ENCODE data around the gene MRTFB. TPM values are rescaled to one million over a fixed set of nuclear protein-coding genes. Genes with fewer than 3 reads are reported as not detected.

Gene MRTFB
- total RNA-seq, 8 experiments from 2014 or later = 4.2 to 32.2 (median 13.6) TPM

- Histone ChIP-seq H3K27ac (no peak overlapping the region), H3K4me3 (no peak overlapping the region), H3K4me1 (replicated peaks in 1 of 2) (peaks cover 0 to 10% of the 10 kb centered on the region in 2 donors)
- peak in 2 of 8 experiments; percentile 2 to 10 for ATAC-seq (replicated peaks in 6 of 8)
- in situ Hi-C loops (cut with MboI; ENCODE audit: low pct_unique_long_range_greater_than_20kb in 2 of 9, low sequenced_read_pairs in 9 of 9, unreplicated experiment in 9 of 9) = loop anchor here in 2 of 9 experiments (25.0 kb wide), 1 partner anchor 229 kb away; no protein-coding TSS in a partner anchor
- WGBS, 10 experiments = no CpG with 5 or more reads among the region's 1 CpG
Measured at GRCh38 chr16:14308368-14308723, 237.2 kb downstream of the MRTFB start.

- peaks cover 0 to 10% of the 10 kb centered on the region in 2 donors for H3K4me1 ChIP-seq (replicated peaks in 1 of 2)
- peak in 1 of 8 experiments; percentile 2 for ATAC-seq (replicated peaks in 6 of 8)
Measured at GRCh38 chr16:14309001-14309886, 238.1 kb downstream of the MRTFB start.

GRCh38 chr16:14309906-14310305 is 238.8 kb downstream of the MRTFB start:
- no peak overlapping the region for H3K27ac ChIP-seq

More at GRCh38 chr16:14309001-14309886, 238.1 kb downstream of the MRTFB start:
- no peak overlapping the region for H3K27ac ChIP-seq
- in situ Hi-C loops (cut with MboI; ENCODE audit: low pct_unique_long_range_greater_than_20kb in 2 of 9, low sequenced_read_pairs in 9 of 9, unreplicated experiment in 9 of 9) = loop anchor here in 2 of 9 experiments (25.0 kb wide), 1 partner anchor 228 kb away; no protein-coding TSS in a partner anchor
- 30 to 93% (median 75%) methylated on average over 4 to 13 of the region's 26 CpGs; no CpG with 5 or more reads in 5 of the 10 experiments for whole genome bisulfite sequencing, 10 experiments
- no peak overlapping the region for H3K4me3 ChIP-seq

GRCh38 chr16:14310519-14310991 is 239.4 kb downstream of the MRTFB start:
- Histone ChIP-seq H3K4me1 (replicated peaks in 1 of 2) (peaks cover 0 to 10% of the 10 kb centered on the region in 2 donors), H3K4me3 (no peak overlapping the region), H3K27ac (peak overlapping the region in 1 of 2 donors; percentile 17)
- 0% methylated on average over 2 of the region's 10 CpGs; no CpG with 5 or more reads in 9 of the 10 experiments for WGBS, 10 experiments
- in situ Hi-C loops (cut with MboI; ENCODE audit: low pct_unique_long_range_greater_than_20kb in 2 of 9, low sequenced_read_pairs in 9 of 9, unreplicated experiment in 9 of 9) = loop anchor here in 2 of 9 experiments (25.0 kb wide), 1 partner anchor 227 kb away; no protein-coding TSS in a partner anchor
- peak in 6 of 8 experiments; percentile 2 to 70 (median 55) for ATAC-seq (replicated peaks in 6 of 8)

More at GRCh38 chr16:14309906-14310305, 238.8 kb downstream of the MRTFB start:
- Histone ChIP-seq H3K4me1 (replicated peaks in 1 of 2) (peaks cover 0 to 10% of the 10 kb centered on the region in 2 donors), H3K4me3 (no peak overlapping the region)
- peak in 3 of 8 experiments; percentile 8 to 72 (median 35) for ATAC-seq (replicated peaks in 6 of 8)
- WGBS, 10 experiments = 16 to 95% (median 87%) methylated on average over 3 to 8 of the region's 10 CpGs; no CpG with 5 or more reads in 2 of the 10 experiments
- in situ Hi-C loops (cut with MboI; ENCODE audit: low pct_unique_long_range_greater_than_20kb in 2 of 9, low sequenced_read_pairs in 9 of 9, unreplicated experiment in 9 of 9) = loop anchor here in 2 of 9 experiments (25.0 kb wide), 1 partner anchor 227 kb away; no protein-coding TSS in a partner anchor

- in situ Hi-C loops (cut with MboI; ENCODE audit: low pct_unique_long_range_greater_than_20kb in 2 of 9, low sequenced_read_pairs in 9 of 9, unreplicated experiment in 9 of 9) = loop anchor here in 2 of 9 experiments (25.0 kb wide), 1 partner anchor 223 kb away; no protein-coding TSS in a partner anchor
- H3K4me1 ChIP-seq (replicated peaks in 1 of 2) = peaks cover 0 to 10% of the 10 kb centered on the region in 2 donors
- 86% methylated on average over 1 of the region's 1 CpG; no CpG with 5 or more reads in 9 of the 10 experiments for WGBS, 10 experiments
- ATAC-seq (replicated peaks in 6 of 8) = no peak
- no peak overlapping the region for H3K4me3 ChIP-seq
- no peak overlapping the region for H3K27ac ChIP-seq
Measured at GRCh38 chr16:14314116-14314515, 243.0 kb downstream of the MRTFB start.

- in situ Hi-C loops (cut with MboI; ENCODE audit: low pct_unique_long_range_greater_than_20kb in 2 of 9, low sequenced_read_pairs in 9 of 9, unreplicated experiment in 9 of 9) = loop anchor here in 2 of 9 experiments (25.0 kb wide), 1 partner anchor 221 kb away; no protein-coding TSS in a partner anchor
- no peak overlapping the region for H3K4me3 ChIP-seq
- H3K4me1 ChIP-seq (replicated peaks in 1 of 2) = peaks cover 0 to 4% of the 10 kb centered on the region in 2 donors
- H3K27ac ChIP-seq = no peak overlapping the region
- WGBS, 10 experiments = 50 to 100% (median 94%) methylated on average over 1 to 8 of the region's 11 CpGs; no CpG with 5 or more reads in 1 of the 10 experiments
- ATAC-seq (replicated peaks in 6 of 8) = no peak
Measured at GRCh38 chr16:14315683-14316320, 244.7 kb downstream of the MRTFB start.

Other genes starting within 250 kb of the MRTFB start
- gene ERCC4, start 151.2 kb upstream of the MRTFB start, total RNA-seq = 10 to 100 TPM in 3 of 8 experiments, 1 to 10 TPM in 5; 6.5 to 13.3 (median 8.6) TPM